ENCODE measurements around the gene SLC4A9.

The SLC4A9 gene

GRCh38 chr5:140360101-140360500 is at the start of gene SLC4A9:
SLC4A9 (plus strand) TSS chr5:140360194; CDS start chr5:140360237, 43 bp downstream.
- TF ChIP-seq CTCF (IDR thresholded peaks at IDR 0.05; ENCODE audit: control insufficient read depth, extremely low read depth, insufficient read depth) = no peak
- no peak within 1 kb of the TSS for H3K4me3 ChIP-seq (ENCODE audit: low read depth, low read length)
- DNase-seq (ENCODE audit: low read depth) = no peak

GRCh38 chr5:140310434-140310833 is 49.6 kb upstream of the SLC4A9 start:
- no peak overlapping the region for H3K4me3 ChIP-seq (ENCODE audit: low read depth, low read length)
- TF ChIP-seq CTCF (IDR thresholded peaks at IDR 0.05; ENCODE audit: control insufficient read depth, extremely low read depth, insufficient read depth) = no peak
- DNase-seq (ENCODE audit: low read depth) = no peak

GRCh38 chr5:140311011-140311467 is 49.0 kb upstream of the SLC4A9 start:
- H3K4me3 ChIP-seq (ENCODE audit: low read depth, low read length) = no peak overlapping the region

GRCh38 chr5:140312067-140312790 is 47.8 kb upstream of the SLC4A9 start:
- H3K4me3 ChIP-seq (ENCODE audit: low read depth, low read length) = no peak overlapping the region
- DNase-seq (ENCODE audit: low read depth) = no peak
- no peak for TF ChIP-seq CTCF (IDR thresholded peaks at IDR 0.05; ENCODE audit: control insufficient read depth, extremely low read depth, insufficient read depth)

More at GRCh38 chr5:140311011-140311467, 49.0 kb upstream of the SLC4A9 start:
- no peak for DNase-seq (ENCODE audit: low read depth)
- no peak for TF ChIP-seq CTCF (IDR thresholded peaks at IDR 0.05; ENCODE audit: control insufficient read depth, extremely low read depth, insufficient read depth)

GRCh38 chr5:140312791-140313189 is 47.2 kb upstream of the SLC4A9 start:
- no peak for TF ChIP-seq CTCF (IDR thresholded peaks at IDR 0.05; ENCODE audit: control insufficient read depth, extremely low read depth, insufficient read depth)
- no peak for DNase-seq (ENCODE audit: low read depth)
- no peak overlapping the region for H3K4me3 ChIP-seq (ENCODE audit: low read depth, low read length)

GRCh38 chr5:140317859-140318258 is 42.1 kb upstream of the SLC4A9 start:
- TF ChIP-seq CTCF (IDR thresholded peaks at IDR 0.05; ENCODE audit: control insufficient read depth, extremely low read depth, insufficient read depth) = no peak
- no peak overlapping the region for H3K4me3 ChIP-seq (ENCODE audit: low read depth, low read length)
- no peak for DNase-seq (ENCODE audit: low read depth)

GRCh38 chr5:140318792-140319191 is 41.2 kb upstream of the SLC4A9 start:
- no peak for DNase-seq (ENCODE audit: low read depth)
- H3K4me3 ChIP-seq (ENCODE audit: low read depth, low read length) = no peak overlapping the region
- TF ChIP-seq CTCF (IDR thresholded peaks at IDR 0.05; ENCODE audit: control insufficient read depth, extremely low read depth, insufficient read depth) = no peak

Data from LNCaP clone FGC (cell line).